GM11168 (cell line): ENCODE results near the gene GPRIN3.
"Not testable (repeated sequence)": the region's sequence is repeated elsewhere in the genome, so short reads cannot be mapped to it uniquely, and the experiment has no call there.

Source experiments
- in situ Hi-C: fragments of 300-500 bp; cut with MboI; formaldehyde crosslinking; loops from one replicate; pipeline ENCODE4 v1.12.0; 2022; ENCODE audit warnings: low sequenced_read_pairs; ENCODE audit not compliant: unreplicated experiment

GPRIN3 gene

DNA sequence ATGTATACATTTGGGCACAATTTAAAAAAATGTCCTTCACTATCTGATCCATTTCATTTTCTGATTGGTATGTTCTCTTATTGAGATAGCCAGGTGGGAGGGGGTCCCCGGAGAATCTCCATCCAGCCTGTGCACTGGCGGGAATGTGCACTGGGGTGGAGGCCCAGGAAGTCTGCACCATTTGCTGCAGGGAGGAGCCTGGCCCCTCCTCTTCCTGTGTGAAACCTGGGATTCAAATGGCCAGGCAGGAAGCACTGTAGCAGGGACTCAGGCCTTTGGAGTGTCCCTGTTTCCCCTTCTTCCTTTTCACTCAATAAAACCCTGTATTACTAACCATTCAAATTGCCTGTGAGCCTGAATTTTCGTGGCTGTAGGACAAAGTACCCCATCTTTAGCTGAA, 44.3 kb downstream of the GPRIN3 start:
- in situ Hi-C loops = no loop called here

DNA sequence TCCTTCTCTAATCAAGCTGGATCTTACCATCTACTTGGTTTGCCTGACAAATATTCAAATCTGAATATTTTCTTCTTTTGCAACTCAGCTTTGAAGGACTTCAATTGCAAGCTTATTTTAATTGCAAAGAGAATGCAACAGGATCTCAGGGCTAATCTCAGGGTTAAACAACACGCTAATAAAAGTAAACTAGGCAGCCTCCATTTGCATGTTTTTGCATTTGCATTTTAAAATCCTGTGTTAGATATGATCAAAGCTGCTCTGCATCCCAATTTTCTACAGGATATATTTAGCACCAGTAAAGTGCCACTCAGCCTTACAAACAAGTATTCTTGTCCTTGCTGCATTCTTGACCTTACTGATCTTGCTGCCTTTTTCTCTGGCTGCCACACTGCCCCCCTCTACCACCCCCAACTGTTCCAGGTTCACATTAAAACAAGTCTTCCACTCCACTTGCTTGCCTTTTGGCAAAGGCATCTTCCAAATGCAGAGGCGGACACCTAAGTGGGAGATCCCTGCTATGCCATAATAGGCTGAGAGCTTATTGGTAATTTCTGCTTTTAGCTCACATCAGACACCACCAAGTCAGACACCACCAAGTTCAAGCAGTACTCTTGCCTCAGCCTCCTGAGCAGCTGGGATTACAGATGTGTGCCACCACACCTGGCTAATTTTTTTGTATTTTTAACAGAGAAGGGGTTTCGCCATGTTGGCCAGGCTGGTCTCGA, 48.1 kb downstream of the GPRIN3 start:
- in situ Hi-C loops = no loop called here

DNA sequence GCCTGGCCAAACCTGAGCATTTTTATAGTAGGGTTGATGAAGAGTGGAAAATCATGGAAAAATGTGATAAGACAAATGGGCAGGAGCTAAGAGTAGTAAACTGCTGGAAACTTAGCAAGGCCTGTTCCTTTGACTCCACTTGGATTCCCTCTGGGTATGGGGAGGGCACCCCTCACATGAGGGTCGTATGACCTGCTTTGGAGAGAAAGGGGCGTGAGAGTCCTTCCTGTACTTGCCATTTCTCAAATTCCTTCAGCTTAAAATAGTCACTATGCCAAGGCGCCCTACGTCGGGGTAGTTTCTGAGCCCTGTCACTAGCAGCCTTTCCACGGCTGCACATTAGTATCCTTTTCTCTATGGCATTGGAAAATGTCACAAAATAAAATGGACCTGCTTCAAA, 49.1 kb downstream of the GPRIN3 start:
- in situ Hi-C loops = no loop called here

DNA sequence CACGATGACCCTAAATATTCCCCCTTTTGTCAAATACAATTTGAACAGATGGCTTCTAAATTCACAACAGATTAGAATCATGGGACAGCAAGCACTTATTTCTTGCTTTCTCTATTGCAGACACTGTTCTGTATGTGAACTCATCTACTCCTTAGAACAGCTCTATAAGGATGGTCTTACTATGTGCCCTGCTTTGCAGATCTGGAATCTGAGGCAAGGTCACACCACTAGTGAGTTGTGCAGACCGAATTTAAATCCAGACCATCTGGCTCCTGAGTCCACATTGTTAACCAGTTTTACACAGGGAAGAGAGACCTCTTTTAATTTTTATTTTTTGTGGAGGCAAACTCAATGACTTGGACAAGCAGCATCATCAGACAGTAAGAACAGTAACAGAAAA, 50.2 kb downstream of the GPRIN3 start:
- in situ Hi-C loops = no loop called here

DNA sequence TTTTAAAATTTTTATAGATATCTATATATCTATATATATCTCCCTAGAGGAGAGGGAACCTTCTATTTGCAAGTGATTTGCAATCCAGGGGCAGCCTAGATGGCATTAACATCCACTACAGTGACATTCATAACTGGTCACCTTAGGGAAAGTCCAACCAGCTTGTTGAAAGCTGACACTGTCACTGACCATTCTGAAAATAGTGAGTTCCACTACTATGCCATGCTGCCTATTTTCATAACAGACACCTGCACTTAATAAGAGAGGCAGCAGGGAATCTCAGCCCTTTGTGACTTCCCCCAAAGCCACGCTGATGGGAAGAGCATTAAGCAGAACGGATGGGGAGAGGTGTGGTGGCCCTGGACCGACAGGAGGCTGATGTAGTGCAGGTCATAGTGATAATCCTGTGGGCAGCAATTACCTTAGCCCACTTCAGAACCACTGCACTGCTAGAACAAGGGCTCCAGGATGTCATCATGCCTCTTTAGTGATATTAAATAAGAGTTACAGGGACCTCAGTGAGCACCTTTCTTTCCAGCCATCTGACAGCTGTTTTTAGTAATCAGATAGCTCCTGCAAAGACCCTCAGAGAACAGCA, 51.3 kb downstream of the GPRIN3 start:
- in situ Hi-C loops = no loop called here

DNA sequence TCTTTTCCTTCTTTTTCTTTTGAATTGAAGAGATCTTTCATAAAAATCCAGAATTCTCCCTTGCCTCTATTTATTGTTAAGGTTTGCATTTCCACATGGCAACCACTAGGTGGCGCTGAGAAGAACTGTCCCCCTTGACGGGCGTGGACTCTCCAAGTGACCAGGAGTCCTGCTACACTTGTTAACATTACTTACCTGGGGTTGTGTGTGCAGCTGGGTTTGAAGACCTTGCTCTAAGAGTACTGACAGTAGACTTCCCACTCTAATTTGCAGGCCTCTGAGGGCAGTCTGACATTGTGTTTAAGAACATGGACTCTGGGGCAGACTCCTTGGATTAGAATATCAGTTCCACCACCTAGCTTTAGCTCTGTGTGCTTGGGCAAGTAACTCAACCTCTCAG, 52.8 kb downstream of the GPRIN3 start:
- in situ Hi-C loops = no loop called here

DNA sequence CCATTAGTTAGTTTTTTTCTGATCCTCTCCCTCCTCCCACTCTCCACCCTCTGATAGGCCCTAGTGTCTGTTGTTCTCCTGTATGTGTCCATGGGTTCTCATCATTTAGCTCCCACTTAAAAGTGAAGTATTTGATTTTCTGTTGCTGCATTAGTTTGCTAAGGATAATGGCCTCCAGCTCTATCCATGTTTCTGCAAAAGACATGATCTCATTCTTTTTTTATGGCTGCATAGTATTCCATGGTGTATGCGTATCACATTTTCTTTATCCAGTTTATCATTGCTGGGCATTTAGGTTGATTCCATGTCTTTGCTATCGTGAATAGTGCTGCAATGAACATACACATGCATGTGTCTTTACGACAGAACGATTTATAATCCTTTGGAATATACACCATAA, 53.3 kb downstream of the GPRIN3 start:
- in situ Hi-C loops = not testable (repeated sequence)

DNA sequence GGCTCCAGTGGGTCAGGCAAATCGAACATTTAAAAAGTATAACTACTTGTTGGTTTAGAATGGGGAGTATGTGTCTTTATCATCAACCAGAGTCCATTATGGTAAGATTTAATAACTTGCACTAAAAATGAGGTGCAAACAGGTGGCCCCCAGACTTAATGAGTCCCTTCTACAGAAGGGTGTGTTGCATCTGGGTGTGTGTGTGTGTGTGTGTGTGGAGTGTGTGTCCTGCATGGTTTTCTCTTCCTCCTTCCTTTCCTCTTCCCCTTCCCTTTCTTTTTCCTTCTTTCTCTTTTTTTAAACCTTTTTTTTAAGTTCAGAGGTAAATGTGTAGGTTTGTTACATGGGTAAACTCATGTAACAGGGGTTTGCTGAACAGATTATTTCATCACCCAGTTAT, 53.7 kb downstream of the GPRIN3 start:
- in situ Hi-C loops = no loop called here

DNA sequence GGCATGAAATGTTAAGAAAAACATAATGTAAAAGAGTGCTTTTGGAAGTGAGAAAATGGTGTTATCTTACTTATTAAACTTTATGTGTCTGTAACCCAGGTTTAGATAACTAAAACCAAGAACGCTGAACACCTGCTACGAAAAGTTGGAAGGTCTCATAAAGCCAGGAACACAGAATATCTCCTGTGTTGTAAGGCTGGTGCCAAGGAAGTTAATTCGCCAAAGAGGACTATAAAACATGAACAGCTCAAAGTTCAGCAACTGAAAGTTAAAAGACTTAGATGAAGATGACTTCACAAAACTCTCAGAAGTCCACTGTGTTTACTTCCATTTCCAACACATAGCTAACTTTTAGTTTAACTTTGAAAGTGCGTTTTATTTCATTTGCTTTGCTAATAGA, 54.3 kb downstream of the GPRIN3 start:
- in situ Hi-C loops = no loop called here

DNA sequence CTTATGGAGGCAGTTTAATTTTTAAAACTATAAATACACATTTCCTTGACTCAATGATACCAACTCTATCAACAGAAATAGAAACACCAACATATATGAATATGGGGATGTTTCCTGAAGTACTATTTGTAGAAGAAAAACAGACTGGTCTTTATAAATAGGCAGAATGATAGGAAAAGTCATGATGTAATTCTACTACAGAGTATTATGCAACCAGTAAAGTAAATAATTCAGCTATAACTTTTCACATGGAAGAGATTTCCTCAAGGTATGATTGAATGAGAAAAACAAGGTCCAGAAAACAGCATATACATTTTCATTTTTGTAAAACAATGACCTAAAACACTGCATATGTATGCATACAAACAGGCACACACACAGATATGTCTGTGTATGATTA, 56.2 kb downstream of the GPRIN3 start:
- in situ Hi-C loops = no loop called here

DNA sequence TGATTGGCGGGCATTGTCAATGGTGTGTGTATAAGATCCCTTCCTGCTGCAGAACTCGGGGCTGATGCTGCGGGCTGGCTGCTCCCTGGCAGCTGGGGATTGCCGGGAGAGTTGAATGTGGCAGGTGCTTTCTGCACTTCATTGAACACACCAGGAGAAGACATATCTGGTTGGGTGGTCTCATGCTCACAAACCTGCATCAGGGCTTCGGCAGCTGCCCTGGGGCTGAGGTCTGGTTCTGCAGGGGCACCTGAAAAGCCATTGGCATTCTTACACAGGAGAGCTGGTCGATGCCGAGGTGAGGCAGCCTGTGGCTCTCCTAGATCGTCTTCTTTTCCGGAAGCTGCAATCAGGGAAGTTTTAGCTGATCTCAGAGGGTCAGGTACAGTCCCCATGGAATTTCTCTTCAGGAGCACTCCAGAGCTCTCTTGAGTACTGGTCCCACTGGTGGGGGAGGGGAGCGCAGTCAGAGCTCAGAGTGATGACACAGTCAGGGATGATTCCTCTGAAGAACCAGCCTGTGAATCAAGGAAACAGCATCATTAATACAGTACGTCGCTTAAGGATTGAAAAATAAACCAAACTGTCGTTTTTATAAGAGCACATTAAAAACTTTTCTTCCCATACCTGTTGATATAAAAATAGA, 57.8 kb downstream of the GPRIN3 start:
- in situ Hi-C loops = no loop called here

DNA sequence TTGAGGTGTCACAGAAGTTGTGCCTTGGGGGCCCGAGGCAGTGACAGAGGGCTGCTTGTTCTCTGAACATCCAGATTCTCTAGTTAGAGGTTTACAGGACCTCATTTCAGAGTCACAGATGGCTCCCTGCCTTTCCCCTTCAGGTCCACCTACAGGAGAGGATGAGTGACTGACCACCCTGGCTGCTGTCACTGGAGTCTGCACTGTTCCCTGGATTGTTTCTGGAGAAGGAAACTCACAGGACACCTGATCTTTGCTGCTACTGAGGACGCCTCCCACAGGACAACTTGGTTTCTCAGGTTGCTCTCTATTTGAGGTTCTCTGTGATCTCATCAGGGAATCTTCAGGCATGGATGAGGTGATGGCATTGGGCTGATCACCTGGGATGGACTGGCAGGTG, 58.3 kb downstream of the GPRIN3 start:
- in situ Hi-C loops = no loop called here

DNA sequence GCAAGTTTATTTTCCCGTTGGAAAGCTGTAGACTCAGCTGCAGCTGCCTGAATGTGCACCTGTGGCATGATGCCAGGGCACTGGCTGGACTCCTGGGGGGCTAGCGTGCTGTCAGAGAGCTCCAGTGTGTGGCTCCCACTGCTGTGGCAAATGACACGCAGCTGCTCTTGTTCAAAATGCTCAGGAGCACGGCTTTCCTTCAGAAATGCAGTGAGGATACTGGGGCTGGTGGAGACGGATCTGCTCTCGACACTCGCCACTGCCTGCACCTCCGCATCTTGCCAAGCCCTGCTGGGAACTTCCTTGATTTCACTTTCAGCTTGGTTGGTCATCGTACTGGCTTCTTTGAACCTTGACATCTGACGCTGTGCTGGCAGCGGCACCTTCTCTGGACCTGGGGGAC, 58.7 kb downstream of the GPRIN3 start:
- in situ Hi-C loops = no loop called here

DNA sequence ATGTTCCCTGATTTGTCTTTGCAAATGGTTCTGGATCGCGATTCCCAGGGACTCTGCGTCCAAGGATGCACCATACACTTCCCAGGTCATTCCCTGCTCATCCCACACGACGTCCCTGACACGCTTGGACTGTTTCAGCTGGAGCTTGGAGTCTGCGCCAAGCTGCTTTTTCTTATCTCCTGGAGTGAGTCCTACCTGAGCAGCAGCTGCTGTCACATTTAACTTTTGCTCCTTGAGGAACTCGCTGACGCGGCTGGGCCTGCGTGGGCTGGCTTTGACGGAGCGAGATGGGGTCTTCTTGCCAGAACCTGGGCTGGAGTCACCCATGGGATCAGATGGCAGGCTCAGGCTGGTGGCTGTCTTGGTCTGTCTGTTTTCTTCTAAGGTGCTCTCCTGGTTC, 59.6 kb downstream of the GPRIN3 start:
- in situ Hi-C loops = no loop called here

DNA sequence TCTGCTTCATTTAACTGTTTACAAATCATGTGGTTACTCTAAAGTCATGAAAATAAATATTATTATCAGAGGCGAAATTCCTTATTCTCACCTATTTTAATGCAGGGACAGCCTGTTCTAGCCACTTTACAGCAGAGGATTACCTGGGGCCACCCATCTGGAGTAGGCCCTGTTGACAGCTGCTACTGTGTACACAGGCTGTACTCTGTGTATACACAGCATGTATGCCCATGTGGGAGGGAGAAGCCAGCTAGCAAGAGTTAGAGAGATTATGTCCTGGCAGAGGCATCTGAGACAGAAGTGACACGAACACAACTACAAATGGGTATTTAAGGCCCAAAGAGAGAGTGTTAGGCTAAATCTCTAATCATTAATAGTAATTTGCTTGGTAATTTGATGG, 62.1 kb downstream of the GPRIN3 start:
- in situ Hi-C loops = no loop called here

DNA sequence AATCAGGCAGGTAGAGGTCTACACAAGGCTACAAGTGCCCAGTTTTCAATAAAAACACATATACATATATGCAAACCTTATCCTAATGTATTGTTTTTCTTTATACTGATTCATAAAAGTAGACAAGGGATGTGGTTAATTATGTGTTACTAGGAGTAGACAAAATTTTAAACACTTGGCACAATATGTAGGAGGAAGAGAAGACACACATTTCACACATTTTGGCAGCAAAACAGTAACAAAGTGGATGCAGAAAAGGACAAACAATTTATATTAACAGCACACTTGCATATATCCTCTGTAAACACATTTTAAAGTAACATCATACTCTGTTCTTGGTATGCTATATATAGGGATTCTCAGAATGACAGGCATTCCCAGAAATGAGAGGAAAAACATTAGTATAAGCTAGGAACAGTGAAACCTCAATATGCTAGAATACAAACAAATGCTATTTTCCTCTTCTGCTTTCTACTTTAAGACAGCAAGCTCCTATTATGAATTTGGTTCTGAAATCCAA, 63.8 kb downstream of the GPRIN3 start:
- in situ Hi-C loops = no loop called here

DNA sequence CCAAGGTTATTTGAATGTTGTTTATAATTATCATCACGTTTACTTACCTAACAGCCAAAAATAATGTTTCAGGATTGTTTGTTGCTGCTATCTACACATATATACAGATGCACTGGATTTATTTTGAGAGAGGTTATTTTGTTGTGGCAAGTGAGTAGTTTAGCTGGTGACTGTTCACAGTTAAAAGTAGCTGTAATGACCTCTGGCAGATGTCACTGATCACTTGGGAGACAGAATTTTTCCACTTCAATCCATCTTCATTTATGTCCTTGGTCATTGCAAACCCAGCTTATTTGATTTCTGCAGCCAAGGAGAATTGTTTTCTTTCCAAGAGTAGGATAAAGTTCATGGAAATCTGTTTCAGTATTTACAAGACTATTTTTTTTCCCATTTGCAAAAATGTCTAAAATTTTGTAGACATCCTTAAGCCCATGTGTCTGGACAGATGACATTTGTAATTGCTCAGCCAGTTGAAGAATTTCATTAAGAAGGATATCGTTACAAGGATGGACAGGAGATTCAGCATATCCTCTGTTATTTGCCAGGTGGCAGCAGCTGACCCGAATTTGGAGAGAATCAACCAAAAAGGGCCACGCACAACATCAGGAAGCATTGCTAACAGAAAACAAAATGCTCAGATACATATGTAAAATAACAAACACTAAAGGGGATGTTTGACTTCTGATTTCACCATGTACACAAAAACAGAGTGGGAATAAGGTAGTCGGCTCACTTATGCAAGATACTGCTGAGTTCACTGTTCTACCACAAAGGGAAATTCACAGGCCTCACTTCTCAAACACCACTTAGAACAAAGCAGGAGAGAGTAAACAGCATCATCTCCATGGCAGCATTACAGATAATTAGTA, 64.5 kb downstream of the GPRIN3 start:
- in situ Hi-C loops = no loop called here

DNA sequence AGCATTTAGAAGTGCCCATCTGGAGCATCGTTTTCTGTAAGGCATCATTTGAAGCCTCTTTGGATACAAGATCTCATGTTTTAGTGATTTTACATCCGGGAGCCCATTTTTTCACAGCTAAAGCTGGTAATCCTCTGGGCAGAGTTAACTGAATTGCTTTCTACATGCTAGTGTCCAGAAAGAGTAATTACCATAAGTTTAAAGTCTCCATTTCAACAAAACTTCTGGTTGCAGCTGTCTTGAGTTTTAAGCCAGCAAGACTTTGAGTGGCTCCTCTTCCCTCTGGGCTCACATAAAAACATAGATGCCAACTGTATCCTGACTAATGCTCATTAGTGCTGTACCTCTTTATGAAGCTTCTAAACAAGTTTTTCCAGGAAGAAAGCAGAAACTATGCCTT, 65.4 kb downstream of the GPRIN3 start:
- in situ Hi-C loops = no loop called here

DNA sequence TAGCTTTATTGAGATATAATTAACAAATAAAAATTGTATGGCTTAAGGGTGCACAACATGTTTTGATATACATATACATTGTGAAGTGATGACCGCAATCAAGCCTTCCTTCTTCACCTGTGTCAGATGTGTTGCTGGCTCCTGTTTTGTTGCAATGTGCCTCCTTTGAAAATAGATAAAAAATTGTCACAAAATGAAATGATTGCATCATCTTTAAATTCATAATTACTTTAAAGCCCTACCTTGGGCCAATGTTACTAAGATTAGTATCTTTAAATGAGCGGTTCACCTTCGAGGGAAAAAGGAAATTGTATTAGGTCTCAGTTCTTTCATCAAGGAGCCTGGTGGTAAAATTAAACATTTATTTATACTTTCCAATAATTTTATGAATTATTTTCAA, 77.3 kb downstream of the GPRIN3 start:
- in situ Hi-C loops = no loop called here

DNA sequence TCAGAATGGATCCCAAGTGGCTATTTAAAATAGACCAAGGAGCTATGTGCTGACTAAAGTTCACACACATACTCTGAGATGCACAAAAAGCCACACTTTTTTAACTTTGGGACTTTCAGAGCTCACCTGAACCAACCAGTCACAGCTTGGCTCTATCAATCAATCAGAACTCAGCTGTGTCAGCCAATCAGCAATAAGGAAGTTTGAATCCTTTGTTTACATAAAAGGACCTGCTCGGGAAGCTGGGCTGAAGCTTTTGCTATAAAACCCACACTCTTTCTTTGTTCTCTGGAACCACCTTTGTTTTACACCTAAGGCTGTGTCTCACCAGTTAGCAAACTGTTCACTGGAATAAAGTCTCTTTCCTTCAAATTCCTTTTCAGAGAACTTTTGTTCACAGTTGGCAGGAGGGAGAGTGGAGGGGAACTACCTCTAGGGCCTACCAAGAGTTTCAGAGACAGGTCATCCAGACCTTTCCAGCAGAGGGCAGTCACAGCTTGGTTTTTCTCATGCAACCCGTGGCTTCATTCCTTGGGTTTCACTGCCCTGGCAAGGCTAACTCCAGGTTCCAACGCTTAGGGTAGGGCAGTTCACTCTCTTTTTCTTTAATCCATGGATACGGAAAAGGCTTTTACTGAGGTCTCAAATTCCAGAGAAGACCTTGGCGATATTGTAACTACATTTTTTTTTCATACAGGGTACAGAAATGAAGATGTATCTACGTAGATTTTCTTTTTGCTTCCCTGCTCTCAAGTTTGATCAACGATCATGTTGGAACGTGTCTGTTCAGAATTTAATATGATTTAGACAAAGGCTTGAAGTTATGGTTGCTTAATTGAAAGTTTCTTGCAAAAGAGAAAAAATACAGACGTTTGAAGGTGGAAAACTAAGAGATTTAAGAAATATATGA, 80.7 kb downstream of the GPRIN3 start:
- in situ Hi-C loops = no loop called here
